BLaER1 treated with 17β-estradiol and CSF1 and Interleukin-3, amounts not matched to agents 10 nM and 100 nM (cell line): ENCODE results near the gene GLYATL3.
A peak's percentile ranks its signal among the peaks of the same experiment; 100 is the strongest.

ENCODE experiments used
- H3K27ac ChIP-seq, 11 experiments: shearing (Covaris generic); formaldehyde crosslinking; 2 replicates each; pipeline ENCODE4 v1.8.1; 2022
- H3K27me3 ChIP-seq, 11 experiments: shearing (Covaris generic); formaldehyde crosslinking; 2 replicates each; pipeline ENCODE4 v1.8.1; 2022
- H3K36me3 ChIP-seq, 11 experiments: shearing (Covaris generic); formaldehyde crosslinking; 2 replicates each; pipeline ENCODE4 v1.8.1; 2022
- H3K4me1 ChIP-seq, 10 experiments: shearing (Covaris generic); formaldehyde crosslinking; 2 replicates each; pipeline ENCODE4 v1.8.1; 2022
- H3K4me2 ChIP-seq, 11 experiments: shearing (Covaris generic); formaldehyde crosslinking; 2 replicates each; pipeline ENCODE4 v1.8.1; 2022
- H3K4me3 ChIP-seq, 10 experiments: shearing (Covaris generic); formaldehyde crosslinking; 2 replicates each; pipeline ENCODE4 v1.8.1; 2022
- H3K9ac ChIP-seq, 11 experiments: shearing (Covaris generic); formaldehyde crosslinking; 2 replicates each; pipeline ENCODE4 v1.8.1; 2022
- H3K9me3 ChIP-seq, 11 experiments: shearing (Covaris generic); formaldehyde crosslinking; replicated peaks in 1 of 11; 2 replicates each; pipeline ENCODE4 v1.8.1; 2022
- H4K20me1 ChIP-seq, 11 experiments: shearing (Covaris generic); formaldehyde crosslinking; 2 replicates each; pipeline ENCODE4 v1.8.1; 2022
- Cebpa-rat ChIP-seq, 11 experiments: shearing (Covaris generic); IDR thresholded peaks; 2 replicates each; pipeline ENCODE4 v1.8.1; 2022

Gene GLYATL3

DNA sequence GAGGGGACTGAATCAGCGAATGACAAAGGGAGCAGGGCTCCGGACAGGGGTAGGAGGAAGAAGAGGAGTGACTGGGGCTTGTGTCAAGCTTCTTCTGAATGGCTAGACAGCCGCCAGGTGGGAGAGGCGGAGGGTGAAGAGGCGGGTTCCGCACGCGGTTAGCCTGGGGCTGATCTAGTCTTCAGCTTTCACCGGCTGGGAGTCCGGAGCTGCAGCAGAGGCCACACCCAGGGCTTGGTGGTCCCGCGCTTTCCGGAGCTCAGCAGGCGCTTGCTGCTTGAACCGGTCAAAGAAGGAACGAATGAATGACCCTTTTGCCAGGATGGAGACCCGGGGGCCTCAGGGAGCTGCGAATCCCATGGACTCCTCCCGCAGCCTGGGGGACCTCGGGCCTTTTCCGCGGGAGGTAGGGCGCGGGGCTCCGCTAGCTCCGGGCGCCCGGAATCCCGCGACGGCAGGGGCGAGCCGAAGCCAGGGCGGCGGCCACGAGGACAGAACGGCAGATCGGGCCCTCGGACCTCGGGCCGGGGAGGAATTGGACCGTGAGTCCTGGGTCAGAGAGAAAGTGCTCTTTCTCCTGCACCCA is 50.9 kb downstream of the GLYATL3 start, which contains the start of gene C6orf141:
TSS of gene C6orf141 (plus strand) at position 177 of the 586 bp plus-strand sequence. CDS start at position 302, 125 bp downstream.
- Histone ChIP-seq H3K9ac (no peak within 1 kb of the TSS), H4K20me1 (no peaks in the 10 kb centered on the region), H3K36me3 (no peaks in the 10 kb centered on the region), H3K27me3 (no peaks in the 10 kb centered on the region), H3K4me1 (peaks cover 0 to 7% (median 0%) of the 10 kb centered on the region in 10 experiments; a peak in 2 of 20 replicates), H3K4me2 (no peak within 1 kb of the TSS; a peak in 1 of 22 replicates), H3K27ac (no peak within 1 kb of the TSS), H3K9me3 (peaks cover 9 to 16% (median 14%) of the 10 kb centered on the region in 11 experiments), H3K4me3 (no peak within 1 kb of the TSS)
- no peak for TF ChIP-seq Cebpa-rat (IDR thresholded peaks at IDR 0.05)

DNA sequence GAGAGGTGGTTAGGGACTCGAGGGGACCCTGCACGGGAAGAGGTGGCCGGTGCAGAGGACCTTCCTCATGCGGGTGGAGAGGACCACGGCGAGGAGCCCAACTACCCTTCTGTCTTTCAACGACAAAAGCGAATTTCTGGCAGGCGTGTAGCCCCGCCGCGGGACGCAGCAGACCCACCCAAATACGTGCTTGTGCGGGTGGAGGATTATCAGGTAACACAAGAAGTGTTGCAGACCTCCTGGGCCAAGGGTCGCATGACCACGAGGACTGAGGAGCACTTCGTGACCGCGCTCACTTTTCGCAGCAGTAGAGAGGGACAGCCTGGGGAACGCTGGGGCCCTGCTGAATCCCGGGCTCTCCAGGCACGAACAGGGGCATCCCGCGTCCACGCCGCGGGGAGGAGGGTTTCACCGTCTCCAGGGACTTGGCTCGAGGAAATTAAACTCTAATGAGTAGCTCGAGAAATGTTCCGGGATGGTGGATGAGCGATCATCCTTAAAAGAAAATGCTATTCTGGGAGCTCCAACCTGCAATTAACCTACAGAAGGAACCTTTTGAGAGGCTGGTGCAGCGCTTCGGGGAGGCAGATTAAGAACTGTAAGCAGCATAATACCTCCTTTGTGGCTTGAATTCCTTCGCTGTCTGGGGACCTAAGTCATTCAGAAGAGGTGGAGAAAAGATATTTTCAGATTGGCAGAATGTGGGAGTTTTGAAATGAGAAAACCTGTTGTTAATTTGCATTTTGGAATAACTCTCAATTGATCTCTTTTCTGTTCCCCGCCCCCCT is 51.5 kb downstream of the GLYATL3 start:
- Histone ChIP-seq H3K27me3 (no peaks in the 10 kb centered on the region), H3K9me3 (peaks cover 9 to 16% (median 14%) of the 10 kb centered on the region in 11 experiments), H4K20me1 (no peaks in the 10 kb centered on the region), H3K4me2 (no peak overlapping the region; a peak in 2 of 22 replicates), H3K9ac (no peak overlapping the region), H3K36me3 (no peaks in the 10 kb centered on the region), H3K4me3 (no peak overlapping the region), H3K4me1 (peaks cover 0 to 11% (median 0%) of the 10 kb centered on the region in 10 experiments; a peak in 6 of 20 replicates), H3K27ac (no peak overlapping the region)
- no peak for TF ChIP-seq Cebpa-rat (IDR thresholded peaks at IDR 0.05)

- Histone ChIP-seq H3K4me2 (no peak overlapping the region; a peak in 2 of 22 replicates), H4K20me1 (no peaks in the 10 kb centered on the region), H3K9me3 (peaks cover 9 to 16% (median 14%) of the 10 kb centered on the region in 11 experiments), H3K36me3 (no peaks in the 10 kb centered on the region), H3K27ac (no peak overlapping the region), H3K27me3 (no peaks in the 10 kb centered on the region), H3K9ac (no peak overlapping the region), H3K4me1 (peaks cover 0 to 16% (median 0%) of the 10 kb centered on the region in 10 experiments; a peak in 6 of 20 replicates), H3K4me3 (no peak overlapping the region)
- no peak for TF ChIP-seq Cebpa-rat (IDR thresholded peaks at IDR 0.05)
Observed at GRCh38 chr6:49551866-49552129, 52.1 kb downstream of the GLYATL3 start.

DNA sequence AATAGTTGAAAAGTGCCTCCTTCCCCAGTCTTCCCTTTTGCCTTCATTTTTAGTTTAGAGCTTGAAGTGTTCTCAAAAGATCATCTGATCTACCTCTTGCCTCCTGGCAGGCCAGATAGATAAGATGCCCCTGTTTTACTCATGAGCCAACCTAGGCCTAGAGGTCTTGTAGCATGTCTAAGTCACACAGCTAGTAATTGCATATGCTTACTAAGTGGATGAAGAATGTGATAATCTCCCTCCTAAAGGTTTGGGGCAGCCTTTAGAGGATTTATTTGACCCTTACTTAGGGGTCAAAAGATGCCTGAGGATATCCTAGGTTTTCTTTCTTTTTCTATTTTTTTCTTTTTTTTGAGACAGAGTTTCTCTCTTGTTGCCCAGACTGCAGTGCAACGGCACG is 52.9 kb downstream of the GLYATL3 start:
- Histone ChIP-seq H3K27me3 (no peaks in the 10 kb centered on the region), H3K27ac (no peak overlapping the region), H3K9me3 (peaks cover 9 to 16% (median 14%) of the 10 kb centered on the region in 11 experiments), H3K36me3 (no peaks in the 10 kb centered on the region), H3K4me3 (no peak overlapping the region), H4K20me1 (no peaks in the 10 kb centered on the region), H3K4me1 (peaks cover 0 to 16% (median 0%) of the 10 kb centered on the region in 10 experiments; a peak in 6 of 20 replicates), H3K9ac (no peak overlapping the region), H3K4me2 (no peak overlapping the region)
- TF ChIP-seq Cebpa-rat (IDR thresholded peaks at IDR 0.05): no peak

DNA sequence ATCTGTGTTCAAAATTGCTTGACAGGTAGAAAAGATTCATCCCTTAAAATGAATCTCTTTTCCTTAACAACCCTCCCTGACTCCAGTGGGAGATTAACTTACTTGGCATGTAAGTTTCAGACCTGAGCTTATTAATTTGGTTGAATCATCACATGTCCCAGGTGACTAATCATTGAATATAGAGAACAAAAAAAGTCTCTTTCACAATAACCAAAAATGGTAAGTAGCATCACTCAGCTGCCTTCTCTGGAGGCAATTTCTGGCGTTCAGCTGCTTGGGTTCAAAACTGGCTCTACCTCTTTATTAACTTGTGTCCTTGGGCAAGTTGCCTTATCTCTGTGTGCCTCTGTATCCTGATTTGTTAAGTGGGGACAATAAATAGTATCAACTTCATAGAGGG is 53.7 kb downstream of the GLYATL3 start:
- H3K9ac ChIP-seq: no peak overlapping the region
- H3K27ac ChIP-seq: no peak overlapping the region
- H3K36me3 ChIP-seq: no peaks in the 10 kb centered on the region
- H3K4me3 ChIP-seq: no peak overlapping the region
- H3K9me3 ChIP-seq: peaks cover 9 to 16% (median 14%) of the 10 kb centered on the region in 11 experiments
- H3K4me1 ChIP-seq: peaks cover 0 to 16% (median 0%) of the 10 kb centered on the region in 10 experiments; a peak in 6 of 20 replicates
- no peaks in the 10 kb centered on the region for H4K20me1 ChIP-seq
- H3K4me2 ChIP-seq: no peak overlapping the region
- TF ChIP-seq Cebpa-rat (IDR thresholded peaks at IDR 0.05): no peak
- no peaks in the 10 kb centered on the region for H3K27me3 ChIP-seq

DNA sequence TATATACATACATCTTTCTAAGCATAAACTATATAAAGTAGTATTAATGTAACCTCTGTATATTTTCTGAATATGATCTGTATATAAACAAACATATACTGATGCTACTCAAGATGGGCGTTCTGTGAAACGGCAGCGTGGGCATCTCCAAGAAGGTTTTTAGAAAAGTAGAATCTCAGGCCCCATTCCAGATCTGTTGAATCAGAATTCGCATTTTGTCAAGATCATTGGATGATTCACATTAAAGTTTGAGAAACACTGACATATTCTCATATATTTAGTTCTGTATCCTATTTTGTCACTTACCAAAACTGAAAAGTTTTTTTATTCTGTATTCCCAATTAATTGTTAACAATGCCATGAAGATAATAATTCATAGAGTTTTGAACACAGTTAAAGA is 56.2 kb downstream of the GLYATL3 start:
- Histone ChIP-seq H3K36me3 (no peaks in the 10 kb centered on the region), H3K27ac (no peak overlapping the region), H3K4me1 (peaks cover 0 to 16% (median 0%) of the 10 kb centered on the region in 10 experiments; a peak in 6 of 20 replicates), H3K9ac (no peak overlapping the region), H3K4me3 (no peak overlapping the region), H3K9me3 (peaks cover 2 to 7% (median 4%) of the 10 kb centered on the region in 11 experiments), H3K27me3 (no peaks in the 10 kb centered on the region), H3K4me2 (0 out of 22 replicates have a peak overlapping the region, but pooled peaks of 1 of the 11 experiments have one; percentile 10), H4K20me1 (no peaks in the 10 kb centered on the region)
- TF ChIP-seq Cebpa-rat (IDR thresholded peaks at IDR 0.05): no peak

DNA sequence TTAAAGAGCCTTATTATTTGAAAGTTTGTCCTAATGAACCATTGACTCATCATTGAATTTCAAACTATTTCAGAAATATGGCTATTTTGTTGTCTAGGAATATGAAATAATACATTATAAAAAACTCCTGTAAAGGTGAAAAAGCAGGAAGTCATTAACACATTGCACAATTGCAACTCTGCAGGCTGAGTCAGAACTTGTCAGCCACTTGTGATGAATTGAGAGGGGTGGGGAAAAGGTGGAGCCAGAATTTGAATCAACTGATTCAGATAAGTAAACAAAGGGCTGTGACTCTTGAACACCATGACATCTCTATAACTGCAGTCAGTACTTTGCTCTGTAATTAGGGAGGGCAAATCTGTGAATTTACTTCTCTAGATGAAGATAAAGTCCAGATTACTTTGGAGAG is 56.7 kb downstream of the GLYATL3 start:
- peaks cover 0 to 16% (median 0%) of the 10 kb centered on the region in 10 experiments; a peak in 6 of 20 replicates for H3K4me1 ChIP-seq
- no peaks in the 10 kb centered on the region for H4K20me1 ChIP-seq
- H3K9ac ChIP-seq: no peak overlapping the region
- peak in 3 of 11 experiments; percentile 9 to 37 (median 16); a peak in 1 of 22 replicates for TF ChIP-seq Cebpa-rat (IDR thresholded peaks at IDR 0.05)
- no peaks in the 10 kb centered on the region for H3K27me3 ChIP-seq
- H3K9me3 ChIP-seq: peaks cover 0 to 2% (median 0%) of the 10 kb centered on the region in 11 experiments; a peak in 6 of 22 replicates
- peak overlapping the region in 2 of 11 experiments; percentile 10 to 33; a peak in 2 of 22 replicates for H3K4me2 ChIP-seq
- no peak overlapping the region for H3K27ac ChIP-seq
- H3K36me3 ChIP-seq: no peaks in the 10 kb centered on the region
- H3K4me3 ChIP-seq: no peak overlapping the region

GRCh38 chr6:49557177-49557576 is 57.5 kb downstream of the GLYATL3 start:
- Histone ChIP-seq H3K9ac (no peak overlapping the region), H3K4me1 (peaks cover 0 to 16% (median 0%) of the 10 kb centered on the region in 10 experiments; a peak in 6 of 20 replicates), H3K4me2 (no peak overlapping the region), H4K20me1 (no peaks in the 10 kb centered on the region), H3K9me3 (no peaks in the 10 kb centered on the region), H3K4me3 (no peak overlapping the region), H3K36me3 (no peaks in the 10 kb centered on the region), H3K27ac (no peak overlapping the region), H3K27me3 (no peaks in the 10 kb centered on the region)
- TF ChIP-seq Cebpa-rat (IDR thresholded peaks at IDR 0.05): no peak

GRCh38 chr6:49558238-49558637 is 58.5 kb downstream of the GLYATL3 start:
- Histone ChIP-seq H3K36me3 (no peaks in the 10 kb centered on the region), H3K9me3 (no peaks in the 10 kb centered on the region), H3K4me3 (no peak overlapping the region), H4K20me1 (no peaks in the 10 kb centered on the region), H3K27me3 (no peaks in the 10 kb centered on the region), H3K4me1 (peaks cover 0 to 16% (median 0%) of the 10 kb centered on the region in 10 experiments; a peak in 6 of 20 replicates), H3K9ac (no peak overlapping the region), H3K4me2 (no peak overlapping the region), H3K27ac (no peak overlapping the region)
- TF ChIP-seq Cebpa-rat (IDR thresholded peaks at IDR 0.05): no peak
